Measurements from ENCODE around the gene P2RY11.

- no peak for TF ChIP-seq POLR2AphosphoS5 (IDR thresholded peaks at IDR 0.05; ENCODE audit: borderline replicate concordance, low read depth, low read length)
- no peak for TF ChIP-seq EZH2 (IDR thresholded peaks at IDR 0.05)
Measured at GRCh38 chr19:10118960-10119359, 7.5 kb downstream of the P2RY11 start.

Data from SK-N-MC (cell line).